Activated CD4-positive, alpha-beta T cell treated with anti-CD3 and anti-CD28 coated beads, Interleukin-2, amount 50 U/mL, for 16 hours (primary cell): ENCODE data around the gene IFNE.

Source experiments
- DNase-seq: peaks from one replicate; pipeline ENCODE4 v3.0.0-alpha.2; 2020

The IFNE gene, protein sequence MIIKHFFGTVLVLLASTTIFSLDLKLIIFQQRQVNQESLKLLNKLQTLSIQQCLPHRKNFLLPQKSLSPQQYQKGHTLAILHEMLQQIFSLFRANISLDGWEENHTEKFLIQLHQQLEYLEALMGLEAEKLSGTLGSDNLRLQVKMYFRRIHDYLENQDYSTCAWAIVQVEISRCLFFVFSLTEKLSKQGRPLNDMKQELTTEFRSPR

DNA sequence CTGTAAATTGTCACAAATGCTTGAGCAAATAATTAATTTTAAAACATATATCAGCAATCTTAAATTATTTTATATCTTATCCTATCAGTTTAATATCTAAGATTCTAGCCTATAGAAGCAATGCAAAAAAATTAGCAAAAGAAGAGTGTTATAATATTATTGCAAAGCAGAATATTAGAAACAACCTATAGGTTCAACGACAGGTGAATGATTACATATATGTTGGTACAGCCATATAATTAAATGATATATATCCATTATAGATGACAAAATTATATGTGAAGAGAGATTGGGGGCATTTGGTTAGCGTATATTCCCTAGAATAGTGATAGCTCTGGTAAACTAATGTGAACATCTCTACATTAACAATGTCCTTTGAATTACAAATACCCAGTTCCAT lies at the start of gene IFNE:
IFNE (minus strand) TSS at position 101 of the 400 bp plus-strand sequence. CDS start 619 bp downstream, outside the sequence.
- no peak for DNase-seq

DNA sequence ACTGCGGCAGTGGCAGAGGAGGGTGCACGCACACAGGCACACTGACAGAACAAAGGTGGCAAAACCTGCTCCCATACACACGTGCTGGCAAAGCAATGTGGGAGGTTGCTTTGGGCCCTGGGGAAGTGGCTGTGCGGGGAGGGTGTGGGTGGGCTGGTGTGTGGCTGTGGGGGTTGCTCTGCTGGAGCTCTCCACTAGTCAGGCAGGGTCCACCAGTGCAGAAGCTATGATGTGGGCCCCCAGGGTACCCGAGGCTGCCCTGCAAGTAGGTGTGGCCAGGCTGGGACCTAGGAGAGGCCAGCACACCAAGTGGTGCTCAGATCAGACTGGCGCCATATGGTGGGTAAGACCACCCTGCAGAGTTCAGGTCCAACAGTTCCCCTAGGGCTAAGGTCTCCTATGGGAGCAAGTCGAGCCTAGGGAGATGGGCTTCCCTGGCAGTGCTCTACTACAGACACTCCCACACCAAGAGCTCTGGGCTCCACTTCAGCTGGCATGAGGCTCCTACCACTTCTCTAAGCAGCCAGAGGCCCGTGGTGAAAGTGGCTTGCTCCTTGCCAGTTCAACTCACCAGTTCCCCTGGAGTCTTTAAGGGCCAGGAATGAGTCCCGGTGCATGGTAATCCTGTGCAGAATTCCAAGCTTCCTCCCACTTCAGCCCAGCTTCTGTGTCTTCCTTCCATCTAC lies 46.2 kb upstream of the IFNE start:
- no peak for DNase-seq

DNA sequence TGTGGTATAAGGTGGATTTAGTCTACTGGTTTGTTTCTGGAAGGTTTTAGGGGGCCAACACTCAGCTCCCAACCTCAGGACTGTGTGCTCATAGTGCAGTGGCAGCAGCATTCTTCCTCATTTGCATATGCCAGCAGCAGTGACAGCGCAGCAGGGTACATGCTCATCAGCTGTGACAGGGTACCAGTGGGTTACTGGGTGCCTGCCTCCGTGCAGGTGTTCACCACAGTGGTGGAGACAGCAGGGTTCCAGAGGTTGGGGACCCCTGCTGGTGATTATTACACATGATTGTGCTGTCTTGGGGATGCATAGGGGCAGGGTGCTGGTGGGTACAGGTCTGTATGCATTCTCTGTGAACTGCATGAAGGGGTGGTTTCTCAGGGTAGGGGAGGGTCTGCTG lies 45.5 kb upstream of the IFNE start:
- DNase-seq = no peak

DNA sequence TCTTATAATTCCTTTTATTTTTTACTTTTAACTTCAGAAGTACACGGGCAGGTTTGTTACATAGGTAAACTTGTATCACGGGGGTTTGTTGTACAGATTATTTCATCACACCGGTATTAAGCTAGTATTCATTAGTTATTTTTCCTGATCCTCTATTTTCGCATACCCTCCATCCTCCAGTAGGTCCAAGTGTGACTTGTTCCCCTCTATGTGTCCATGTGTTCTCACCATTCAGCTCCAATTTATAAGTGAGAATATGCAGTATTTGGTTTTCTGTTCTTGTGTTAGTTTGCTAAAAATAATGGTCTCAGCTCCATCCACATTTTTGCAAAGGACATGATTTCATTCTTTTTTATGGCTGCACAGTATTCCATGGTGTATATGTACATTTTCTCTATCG lies 43.1 kb upstream of the IFNE start:
- DNase-seq = no peak

DNA sequence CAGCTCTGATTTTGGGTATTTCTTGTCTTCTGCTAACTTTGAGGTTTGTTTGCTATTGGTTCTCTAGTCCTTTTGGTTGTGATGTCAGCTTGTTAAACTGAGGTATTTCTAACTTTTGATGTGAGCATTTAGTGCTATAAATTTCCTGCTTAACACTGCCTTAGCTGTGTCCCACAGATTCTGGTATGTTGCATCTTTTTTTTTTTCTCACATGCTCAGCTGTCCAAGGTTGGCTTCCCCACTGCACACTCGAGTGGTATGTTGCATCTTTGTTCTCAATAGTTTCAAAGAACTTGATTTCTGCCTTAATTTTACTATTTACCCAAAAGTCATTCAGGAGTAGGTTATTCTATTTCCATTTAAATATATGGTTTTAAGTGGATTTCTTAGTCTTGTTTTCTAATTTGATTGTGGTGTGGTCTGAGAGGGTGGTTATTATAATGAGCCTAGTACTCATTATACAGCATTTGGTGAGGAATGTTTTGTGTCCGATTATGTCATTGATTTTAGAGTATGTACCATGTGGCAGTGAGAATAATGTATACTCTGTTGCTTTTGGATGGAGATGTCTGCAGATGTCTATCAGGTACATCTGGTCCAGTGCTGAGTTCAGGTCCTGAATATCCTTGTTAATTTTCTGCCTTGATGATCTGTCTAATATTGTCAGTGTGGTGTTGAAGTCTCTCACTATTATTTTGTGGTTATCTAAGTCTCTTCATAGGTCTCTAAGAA lies 42.2 kb upstream of the IFNE start:
- DNase-seq = no peak

DNA sequence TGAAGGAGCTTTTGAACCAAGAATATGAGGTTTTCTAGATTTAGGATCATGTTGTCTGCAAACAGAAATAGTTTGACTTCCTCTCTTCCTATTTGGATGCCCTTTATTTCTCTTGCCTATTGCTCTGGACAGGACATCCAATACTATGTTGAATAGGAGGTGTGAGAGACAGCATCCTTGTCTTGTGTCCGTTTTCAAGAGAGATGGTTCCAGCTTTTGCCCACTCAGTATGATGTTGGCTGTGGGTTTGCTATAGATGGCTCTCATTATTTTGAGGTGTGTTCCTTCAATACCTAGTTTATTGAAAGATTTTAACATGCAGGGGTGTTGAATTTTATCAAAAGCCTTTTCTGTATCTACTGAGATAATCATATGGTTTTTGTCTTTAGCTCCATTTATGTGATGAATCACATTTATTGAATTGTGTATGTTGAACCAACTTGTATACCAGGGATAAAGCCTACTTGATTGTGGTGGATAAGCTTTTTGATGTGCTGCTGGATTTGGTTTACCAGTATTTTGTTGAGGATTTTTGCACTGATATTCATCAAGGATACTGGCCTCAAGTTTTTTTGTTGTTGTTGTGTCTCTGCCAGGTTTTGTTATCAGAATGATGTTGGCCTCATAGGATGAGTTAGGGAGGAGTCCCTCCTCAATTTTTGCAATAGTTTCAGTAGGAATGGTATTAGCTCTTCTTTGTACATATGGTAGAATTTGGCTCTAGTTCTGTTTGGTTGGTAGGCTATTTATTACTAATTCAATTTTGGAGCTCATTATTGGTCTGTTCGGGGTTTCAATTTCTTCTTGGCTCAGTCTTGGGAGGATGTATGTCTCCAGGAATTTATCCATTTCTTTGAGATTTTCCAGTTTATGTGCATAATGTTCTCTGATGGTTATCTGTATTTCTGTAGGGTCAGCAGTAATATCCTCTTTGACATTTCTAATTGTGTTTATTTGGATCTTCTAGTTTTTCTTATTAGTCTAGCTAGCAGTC lies 41.2 kb upstream of the IFNE start:
- no peak for DNase-seq

DNA sequence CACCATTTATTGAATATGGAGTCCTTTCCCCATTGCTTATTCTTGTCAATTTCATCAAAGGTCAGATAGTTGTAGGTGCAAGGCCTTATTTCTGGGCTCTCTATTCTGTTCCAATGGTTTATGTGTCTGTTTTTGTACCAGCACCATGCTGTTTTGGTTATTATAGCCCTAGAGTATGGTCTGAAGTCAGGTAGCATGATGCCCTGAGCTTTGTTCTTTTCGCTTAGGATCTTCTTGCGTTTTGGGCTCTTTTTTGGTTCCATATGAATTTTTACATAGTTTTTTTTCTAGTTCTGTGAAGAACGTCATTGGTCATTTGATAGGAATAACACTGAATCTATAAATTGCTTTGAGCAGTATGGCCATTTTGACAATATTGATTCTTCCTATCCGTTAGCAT lies 40.2 kb upstream of the IFNE start:
- no peak for DNase-seq

DNA sequence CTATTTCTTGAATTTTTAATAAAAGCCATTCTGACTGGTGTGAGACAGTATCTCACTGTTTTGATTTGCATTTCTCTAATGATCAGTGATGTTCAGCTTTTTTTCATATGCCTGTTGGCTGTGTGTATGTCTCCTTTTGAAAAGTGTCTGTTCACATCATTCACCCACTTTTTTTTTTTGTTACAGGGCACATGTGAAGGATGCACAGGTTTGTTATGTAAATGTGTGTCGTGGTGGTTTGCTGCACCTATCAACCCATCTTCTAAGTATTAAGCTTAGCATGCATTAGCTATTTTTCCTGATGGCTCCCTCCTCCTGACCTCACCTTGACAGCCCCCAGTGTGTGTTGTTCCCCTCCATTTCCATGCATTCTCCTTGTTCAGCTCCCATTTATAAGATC lies 39.3 kb upstream of the IFNE start:
- DNase-seq = no peak

DNA sequence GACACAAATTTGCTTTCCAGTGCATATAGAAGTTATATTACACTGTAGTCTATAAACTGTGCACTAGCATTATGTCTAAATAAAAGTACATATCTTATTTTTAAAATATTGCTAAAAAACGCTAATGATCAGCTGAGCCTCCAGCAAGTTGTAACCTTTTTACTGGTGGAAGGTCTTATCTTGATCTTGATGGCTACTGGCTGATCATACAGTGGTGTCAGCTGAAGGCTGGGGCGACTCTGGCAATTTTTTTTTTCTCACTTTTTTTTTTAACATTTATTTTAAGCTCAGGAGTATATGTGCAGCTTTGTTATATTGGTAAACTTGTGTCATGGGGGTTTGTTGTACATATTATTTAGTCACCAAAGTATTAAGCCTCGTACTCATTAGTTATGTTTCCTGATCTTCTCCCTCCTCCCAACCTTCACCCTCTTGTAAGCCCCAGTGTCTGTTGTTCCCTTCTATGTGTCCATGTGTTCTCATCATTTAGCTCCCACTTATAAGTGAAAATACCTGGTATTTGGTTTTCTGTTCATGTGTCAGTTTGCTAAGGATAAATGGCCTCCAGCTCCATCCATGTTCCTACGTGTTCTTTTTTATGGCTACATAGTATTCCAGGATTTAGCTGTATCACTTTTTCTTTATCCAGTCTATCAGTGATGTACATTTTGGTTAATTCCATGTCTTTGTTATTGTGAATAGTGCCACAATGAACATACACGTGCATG lies 38.6 kb upstream of the IFNE start:
- no peak for DNase-seq

DNA sequence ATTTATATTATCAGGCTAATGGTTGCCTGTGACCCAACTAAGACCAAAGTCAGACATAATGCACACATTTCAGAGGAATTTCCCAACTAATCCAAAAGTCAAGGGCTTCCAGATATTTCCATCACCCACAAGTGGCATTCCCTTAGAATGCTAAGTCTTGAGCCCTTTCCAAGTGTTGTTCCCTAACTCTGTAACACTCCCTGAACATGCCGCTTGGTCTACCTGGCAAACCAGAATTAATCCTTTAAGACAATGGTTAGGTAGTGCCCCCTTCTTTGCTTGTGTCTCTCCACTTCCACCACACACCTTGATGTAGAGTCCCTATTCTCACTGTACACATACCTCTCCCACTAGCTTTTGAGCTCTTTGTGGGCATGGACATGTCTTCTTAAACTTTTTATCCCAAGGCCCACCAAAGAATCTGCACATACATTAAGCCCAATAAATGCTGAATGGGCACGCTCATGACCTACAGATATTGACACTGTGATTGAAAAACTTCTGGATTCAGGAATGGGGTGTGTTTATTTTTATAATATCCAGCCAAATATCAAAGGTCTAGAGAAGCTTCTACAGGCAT lies 37.8 kb upstream of the IFNE start:
- DNase-seq = no peak

DNA sequence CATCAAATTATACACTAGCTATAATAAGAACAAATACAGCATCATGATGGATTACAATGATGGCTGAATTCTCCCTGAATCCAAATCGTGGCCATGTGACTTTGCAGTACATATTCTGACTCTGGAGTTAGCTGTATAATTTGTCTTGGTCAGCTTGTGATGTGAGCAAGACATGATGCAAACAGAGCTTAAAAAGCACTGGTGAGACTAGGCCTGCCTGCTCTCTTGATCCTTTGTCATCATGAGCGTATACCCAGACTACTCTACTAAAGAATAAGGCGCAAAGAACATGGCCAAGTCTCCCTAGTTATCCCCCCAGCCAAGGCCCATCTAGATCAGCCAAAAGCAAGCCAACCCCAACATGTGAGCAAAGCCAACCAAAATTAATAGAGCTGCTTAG lies 34.7 kb upstream of the IFNE start:
- no peak for DNase-seq

DNA sequence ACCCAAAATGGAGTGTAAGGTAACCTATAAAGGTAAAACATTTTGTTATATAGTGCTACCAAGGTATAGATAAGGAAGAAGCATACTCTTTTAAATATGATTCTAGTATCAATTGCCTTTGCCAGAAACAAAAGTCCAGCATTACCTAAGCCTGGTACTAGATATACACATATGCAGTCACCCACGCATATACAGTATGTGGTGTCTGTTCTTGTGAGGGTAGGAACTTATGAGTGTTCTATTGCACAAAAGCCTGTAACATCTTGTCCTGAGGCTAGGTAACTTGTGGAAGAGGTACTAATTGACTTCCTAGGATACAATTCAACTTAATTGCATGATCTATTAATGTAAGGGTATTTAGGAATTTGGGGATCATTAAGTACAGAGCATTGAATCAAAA lies 31.3 kb upstream of the IFNE start:
- DNase-seq = no peak

DNA sequence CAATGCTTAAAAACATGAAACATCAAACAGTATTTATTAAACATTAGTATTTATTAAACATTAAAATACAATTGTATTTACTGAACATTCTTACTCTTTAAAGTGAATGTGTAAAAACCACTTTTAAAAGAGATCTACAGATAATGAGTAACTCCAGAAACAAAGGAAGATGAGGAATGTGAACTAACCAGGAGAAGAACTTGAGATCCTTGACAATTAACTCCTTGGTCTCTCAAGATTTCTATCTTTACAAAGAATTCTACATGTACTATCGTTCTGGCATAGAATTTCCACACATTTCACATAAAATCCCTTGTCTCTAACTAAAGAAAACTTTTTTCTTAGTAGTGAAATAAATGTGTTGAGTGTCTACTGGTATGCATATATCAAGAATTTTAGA lies 28.7 kb upstream of the IFNE start:
- no peak for DNase-seq

DNA sequence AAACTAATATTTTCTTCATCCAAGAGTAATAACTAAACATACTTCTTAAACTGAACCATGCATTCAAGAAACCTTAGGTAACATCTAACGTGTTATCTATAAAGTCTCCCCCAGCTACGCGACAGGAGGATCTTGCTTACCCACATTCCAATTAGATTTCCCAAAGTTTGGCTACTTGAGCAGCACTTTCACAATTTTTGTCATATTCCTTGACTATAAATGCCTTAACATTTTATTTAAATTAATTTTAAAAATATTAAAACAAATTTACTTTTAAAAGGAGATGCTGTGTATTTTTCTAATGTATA lies 25.3 kb upstream of the IFNE start:
- DNase-seq = no peak

DNA sequence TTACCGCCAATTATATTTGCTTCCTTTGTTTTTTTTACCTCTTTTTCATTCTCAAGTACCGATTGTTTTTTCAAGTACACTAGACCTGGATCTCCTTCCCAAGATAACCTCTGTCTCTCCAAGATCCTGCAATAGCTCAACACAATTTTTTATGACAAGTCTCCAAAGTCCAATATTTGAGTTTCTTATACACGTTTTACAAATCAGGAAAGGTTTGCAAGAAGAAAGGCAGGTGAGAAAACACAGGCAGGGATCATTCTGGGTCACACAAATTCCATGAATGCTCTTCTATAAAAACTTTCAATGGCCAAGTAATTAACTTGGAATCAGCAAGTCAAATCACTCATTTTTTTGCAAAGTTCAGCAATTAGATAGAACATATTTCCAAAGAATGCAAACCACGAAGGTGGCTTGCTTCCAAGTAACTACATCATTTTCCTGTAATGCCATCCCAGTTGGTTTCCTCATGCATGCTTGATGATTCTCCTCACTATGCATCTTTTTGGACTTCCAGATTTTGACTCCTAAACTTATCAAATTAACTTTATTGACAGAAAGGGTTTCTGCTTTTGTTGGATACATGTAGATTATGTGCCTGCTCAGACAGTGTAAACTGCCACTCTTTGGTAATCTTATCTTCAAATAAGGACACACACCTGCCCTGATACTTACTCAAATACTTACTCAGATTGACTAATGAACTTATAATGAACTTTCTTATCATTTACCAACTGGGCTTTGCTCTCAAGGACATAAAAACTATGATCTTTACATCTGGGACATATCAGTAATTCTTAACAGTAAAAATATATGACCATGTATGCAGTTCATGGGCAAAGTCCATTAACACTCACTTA lies 24.7 kb upstream of the IFNE start:
- DNase-seq = no peak

DNA sequence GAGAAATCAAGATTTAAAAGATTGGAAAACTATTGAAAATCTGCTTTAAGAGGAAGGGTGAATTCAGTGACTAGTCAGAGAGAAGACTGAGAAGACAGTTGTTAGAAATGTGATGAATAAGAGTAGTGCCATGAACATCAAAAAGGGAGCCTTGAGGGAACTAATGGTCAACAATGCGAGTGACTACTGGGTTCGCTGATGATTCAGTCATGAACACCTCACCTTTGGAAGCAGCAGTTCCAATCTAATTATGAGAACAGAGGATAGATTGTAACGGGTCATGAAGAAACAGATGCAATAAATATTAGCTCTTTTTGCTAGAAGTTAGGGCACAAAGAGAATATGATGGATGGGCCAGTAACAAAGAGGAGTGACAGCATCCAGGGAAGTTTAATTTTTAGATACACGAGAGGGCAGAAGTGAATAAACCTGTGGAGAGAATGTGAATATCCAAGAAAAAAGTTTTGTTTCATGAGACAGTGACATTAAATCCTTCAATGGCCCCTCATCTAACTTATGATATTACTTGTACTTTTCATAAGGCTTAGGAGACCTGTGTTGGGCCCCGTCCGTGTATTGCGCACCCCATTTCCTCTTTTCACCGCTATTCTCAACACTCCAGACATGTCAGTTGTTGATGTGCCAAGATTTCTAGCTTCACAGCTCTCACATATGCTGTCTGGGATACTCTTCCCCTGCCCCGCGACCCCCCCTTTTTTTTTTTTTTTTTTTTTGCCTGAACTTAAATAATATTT lies 23.5 kb upstream of the IFNE start:
- no peak for DNase-seq

DNA sequence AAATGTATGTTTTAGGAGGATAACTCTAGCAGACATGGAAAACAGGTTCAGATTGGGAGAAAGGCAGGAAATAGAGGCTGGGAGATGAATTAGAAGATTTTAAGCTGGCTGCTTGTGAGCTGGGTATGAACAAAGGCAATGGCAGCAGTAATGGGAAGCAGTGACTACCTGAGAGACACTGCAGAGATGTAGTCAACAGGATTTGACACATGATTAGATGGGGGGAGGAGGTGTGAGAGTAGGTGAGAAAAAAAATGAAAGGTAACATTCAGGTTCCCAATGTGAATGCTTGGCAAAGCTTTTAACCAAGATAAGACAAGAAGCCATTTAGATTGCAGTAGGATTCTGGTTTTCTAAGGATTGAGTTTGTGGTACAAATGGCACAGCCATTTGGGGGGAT lies 22.8 kb upstream of the IFNE start:
- no peak for DNase-seq

DNA sequence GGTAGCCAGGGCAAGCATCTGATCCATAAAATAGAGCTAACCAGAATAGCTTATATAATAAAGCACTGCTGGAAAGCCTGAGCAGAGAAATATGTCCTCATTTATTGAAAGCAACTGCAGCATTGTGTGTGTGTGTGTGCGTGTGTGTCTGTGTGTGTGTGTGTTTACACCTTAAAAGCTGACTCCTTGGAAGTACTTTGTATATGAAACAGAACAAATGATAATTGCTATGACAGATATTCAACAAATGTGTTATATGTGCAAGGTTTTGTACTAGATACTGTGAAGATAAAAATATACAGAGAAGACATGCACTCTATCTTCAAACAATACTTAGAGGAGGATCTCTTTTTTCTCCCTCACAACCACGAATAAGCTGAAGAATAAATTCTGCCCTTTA lies 22.0 kb upstream of the IFNE start:
- DNase-seq = no peak

DNA sequence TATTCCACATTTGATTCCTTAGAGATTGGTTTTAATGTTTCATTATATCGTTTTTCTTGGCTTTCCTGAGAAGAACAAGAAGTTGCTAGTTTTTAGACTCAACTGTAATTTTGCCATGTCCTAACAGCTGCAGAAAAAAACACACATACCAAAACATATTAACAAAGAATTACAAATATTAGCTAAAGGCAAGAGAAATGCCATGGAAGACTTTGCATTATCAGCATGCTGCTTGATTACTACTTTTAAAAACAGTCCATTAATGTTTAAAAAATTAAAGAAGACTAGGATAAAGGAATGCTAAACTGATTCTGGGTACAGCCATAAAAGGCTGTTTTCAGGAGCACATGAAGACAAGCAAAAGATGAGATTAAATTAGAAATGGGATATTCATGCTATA lies 20.5 kb upstream of the IFNE start:
- no peak for DNase-seq

DNA sequence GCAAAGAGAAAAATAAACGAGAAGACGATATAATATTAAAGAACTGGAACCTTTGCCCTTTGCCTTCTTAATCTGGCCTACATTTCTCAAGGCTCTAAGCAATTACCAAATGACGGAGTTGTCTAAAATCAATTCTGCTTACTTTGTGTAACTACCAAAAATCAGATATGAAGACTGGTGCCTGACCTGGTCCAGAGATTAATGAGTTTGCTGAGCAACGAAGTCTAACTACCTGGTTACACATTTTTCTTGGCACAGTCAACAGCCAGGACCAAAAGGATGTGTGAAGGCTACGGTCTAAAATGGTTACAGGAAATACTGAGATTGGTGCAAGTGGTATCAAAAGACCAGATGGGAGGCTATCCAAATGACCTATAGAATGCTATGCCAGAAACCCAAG lies 17.8 kb upstream of the IFNE start:
- DNase-seq = no peak

DNA sequence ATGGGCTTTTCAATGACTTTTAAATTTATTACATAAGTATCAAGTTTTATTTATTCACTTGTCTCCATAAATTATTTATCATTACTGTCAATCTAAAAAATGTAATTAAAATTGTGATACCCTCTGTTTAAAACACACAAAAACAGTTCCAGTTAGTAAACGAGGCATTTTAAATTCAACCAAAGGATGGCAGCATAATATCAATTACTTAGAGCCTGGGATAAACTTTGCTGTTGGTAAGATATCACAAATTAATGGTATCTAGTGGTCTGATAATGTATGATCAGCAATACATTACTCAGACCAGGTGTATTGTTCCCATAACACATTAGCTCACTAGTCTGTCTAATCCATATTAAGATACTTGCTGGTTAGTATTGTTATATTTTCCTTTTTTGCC lies 9.6 kb upstream of the IFNE start:
- DNase-seq = no peak
